GM18505 (cell line): ENCODE results near the gene ZNF394.
A peak's percentile ranks its signal among the peaks of the same experiment; 100 is the strongest.

Experiments used
- ATAC-seq: cut with Tn5 transposase; IDR thresholded peaks from one replicate; pipeline ENCODE4 v1.9.1; 2021; ENCODE audit not compliant: unreplicated experiment
- POLR2A ChIP-seq: IDR thresholded peaks from 4 replicates; pipeline ENCODE4 v1.6.1; 2011; ENCODE audit warnings: borderline replicate concordance; ENCODE audit not compliant: insufficient read depth, insufficient read length; ENCODE audit errors: extremely low read depth

Gene ZNF394

GRCh38 chr7:99476107-99476506 is 24.0 kb downstream of the ZNF394 start:
- no peak for ATAC-seq
- no peak for TF ChIP-seq POLR2A

DNA sequence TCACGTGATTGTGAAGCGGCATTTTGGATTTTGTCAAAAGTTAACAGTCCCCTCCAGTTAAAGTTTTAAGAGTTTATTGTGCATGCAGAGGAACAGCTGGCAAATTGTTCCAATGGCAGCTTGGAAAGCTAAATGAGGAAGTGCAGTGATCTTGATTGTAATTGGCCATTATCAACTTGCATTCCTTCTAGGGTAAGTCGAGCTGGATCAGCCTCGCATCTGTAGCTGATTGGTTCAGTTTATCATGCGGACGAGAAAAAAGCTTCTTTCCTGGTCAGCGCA is 26.8 kb downstream of the ZNF394 start:
- no peak for TF ChIP-seq POLR2A
- ATAC-seq = no peak

GRCh38 chr7:99472561-99473314 is 27.3 kb downstream of the ZNF394 start, which contains the start of gene ZNF789:
TSS of gene ZNF789 (plus strand) at chr7:99472890. CDS start at chr7:99476457, 3,567 bp downstream.
- peak; percentile 89 for TF ChIP-seq POLR2A
- ATAC-seq = peak; percentile 86

DNA sequence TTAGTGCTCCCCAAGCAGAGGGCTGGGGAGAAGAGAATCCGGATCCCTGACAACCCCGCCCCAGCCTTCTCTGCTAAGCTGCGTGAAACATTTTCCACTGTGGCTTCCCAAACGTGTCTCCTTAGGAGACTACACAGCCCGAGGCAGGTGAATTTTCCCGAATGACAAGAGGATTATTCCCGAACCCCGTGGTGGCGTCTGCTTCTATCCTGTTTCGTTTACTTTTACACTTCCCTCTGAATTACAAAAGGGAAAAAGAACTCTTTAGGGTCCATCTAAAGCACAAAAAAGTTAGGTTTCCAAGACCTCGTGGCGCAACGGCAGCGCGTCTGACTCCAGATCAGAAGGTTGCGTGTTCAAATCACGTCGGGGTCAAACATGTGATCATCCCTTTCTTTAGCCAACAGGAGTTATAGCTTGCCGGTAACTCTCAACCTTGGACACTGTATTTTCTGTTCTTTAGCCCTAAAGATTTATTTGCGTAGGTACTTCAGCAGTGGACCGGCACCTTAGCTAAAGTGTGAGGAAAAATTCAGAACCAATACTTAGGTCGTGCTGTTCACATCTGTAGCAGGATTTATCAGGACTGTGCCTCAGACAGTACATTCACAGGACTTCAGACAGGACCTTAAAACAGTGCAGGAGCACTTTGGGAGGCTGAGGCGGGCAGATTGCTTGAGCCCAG is 30.6 kb downstream of the ZNF394 start:
- ATAC-seq = no peak
- no peak for TF ChIP-seq POLR2A

DNA sequence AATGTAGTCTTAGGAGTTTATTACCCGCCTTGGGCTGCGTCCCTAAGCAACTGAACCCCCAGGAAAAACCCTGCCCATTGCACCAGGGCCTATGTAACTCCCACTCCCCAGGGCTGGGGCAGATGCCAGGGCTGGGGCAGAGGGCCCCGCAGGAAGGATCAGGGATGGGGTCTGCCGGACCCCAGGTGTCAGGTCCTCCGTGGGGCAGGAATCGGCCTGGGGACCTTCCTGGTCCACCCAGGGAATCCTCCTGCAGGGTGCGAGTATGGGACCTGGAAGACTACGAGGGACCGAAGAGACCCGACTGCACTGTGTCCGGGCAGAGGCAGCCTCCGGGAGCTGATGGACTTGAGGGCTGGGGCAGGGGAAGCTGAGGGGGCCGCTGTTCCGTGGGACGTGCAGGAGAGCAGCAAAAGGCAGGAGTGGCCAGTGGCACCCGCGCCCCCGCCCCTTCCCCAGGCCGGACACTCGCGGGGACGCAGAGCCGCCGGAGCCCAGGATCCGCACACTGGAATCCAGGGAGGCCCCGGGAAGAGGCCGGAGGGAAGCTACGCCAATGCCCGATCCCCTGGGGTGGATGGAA is 31.7 kb downstream of the ZNF394 start:
- no peak for ATAC-seq
- TF ChIP-seq POLR2A = no peak

- TF ChIP-seq POLR2A = no peak
- peak; percentile 4 for ATAC-seq
Measured at GRCh38 chr7:99465421-99465768, 34.7 kb downstream of the ZNF394 start.

GRCh38 chr7:99461221-99461620 is 38.9 kb downstream of the ZNF394 start:
- no peak for TF ChIP-seq POLR2A
- ATAC-seq = no peak

DNA sequence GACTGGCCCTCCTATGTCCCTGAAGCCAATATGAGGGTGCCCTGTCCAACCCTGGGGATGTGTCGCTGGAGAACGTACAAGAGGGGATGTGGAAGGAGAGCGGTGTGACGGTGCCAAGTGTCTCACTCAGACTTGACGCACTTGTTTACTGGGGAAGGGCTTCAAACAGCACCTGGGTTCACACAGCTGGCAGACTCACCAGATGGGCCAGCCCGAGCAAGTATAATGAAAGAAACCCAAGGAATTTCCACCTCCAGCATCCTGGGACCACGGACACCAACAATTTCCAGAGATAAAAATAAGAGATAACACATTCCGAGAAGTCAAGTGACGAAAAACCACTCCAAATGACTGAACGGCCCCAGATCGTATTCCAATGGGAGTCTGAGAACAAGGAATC is 39.4 kb downstream of the ZNF394 start:
- no peak for TF ChIP-seq POLR2A
- ATAC-seq = no peak

DNA sequence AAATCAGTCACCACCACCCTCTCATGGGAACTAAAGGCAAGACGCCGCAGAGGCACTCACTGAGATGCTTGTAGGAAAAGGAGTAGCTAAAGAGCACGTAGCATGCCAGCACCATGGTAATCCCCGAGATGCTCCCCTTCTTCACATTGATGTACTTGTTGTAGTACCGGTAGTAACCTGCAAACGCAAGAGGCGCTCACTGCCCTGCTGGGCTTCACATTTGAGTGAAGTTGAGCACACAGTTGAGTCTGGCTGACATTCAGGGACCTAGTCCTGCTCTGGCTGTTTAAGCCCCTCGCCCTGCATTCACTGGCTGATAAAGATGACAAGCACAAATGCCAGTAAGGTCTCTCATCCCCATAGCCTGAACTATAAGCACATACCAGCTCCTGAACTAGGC is 41.0 kb downstream of the ZNF394 start:
- ATAC-seq = no peak
- no peak for TF ChIP-seq POLR2A

- ATAC-seq = no peak
- no peak for TF ChIP-seq POLR2A
Measured at GRCh38 chr7:99457650-99458493, 42.2 kb downstream of the ZNF394 start.

- TF ChIP-seq POLR2A = no peak
- ATAC-seq = no peak
Measured at GRCh38 chr7:99457050-99457649, 42.9 kb downstream of the ZNF394 start.

GRCh38 chr7:99456288-99456687 is 43.8 kb downstream of the ZNF394 start:
- no peak for ATAC-seq
- TF ChIP-seq POLR2A = peak; percentile 13

- ATAC-seq = no peak
- no peak for TF ChIP-seq POLR2A
Measured at GRCh38 chr7:99455874-99456273, 44.2 kb downstream of the ZNF394 start.
